SK-N-DZ (cell line): Measurements from ENCODE around the gene HOXB8.

Experiments used
- DNase-seq: peaks from one replicate; pipeline ENCODE4 v3.0.0-alpha.2; 2015; ENCODE audit warnings: low spot score

HOXB8 gene

DNA sequence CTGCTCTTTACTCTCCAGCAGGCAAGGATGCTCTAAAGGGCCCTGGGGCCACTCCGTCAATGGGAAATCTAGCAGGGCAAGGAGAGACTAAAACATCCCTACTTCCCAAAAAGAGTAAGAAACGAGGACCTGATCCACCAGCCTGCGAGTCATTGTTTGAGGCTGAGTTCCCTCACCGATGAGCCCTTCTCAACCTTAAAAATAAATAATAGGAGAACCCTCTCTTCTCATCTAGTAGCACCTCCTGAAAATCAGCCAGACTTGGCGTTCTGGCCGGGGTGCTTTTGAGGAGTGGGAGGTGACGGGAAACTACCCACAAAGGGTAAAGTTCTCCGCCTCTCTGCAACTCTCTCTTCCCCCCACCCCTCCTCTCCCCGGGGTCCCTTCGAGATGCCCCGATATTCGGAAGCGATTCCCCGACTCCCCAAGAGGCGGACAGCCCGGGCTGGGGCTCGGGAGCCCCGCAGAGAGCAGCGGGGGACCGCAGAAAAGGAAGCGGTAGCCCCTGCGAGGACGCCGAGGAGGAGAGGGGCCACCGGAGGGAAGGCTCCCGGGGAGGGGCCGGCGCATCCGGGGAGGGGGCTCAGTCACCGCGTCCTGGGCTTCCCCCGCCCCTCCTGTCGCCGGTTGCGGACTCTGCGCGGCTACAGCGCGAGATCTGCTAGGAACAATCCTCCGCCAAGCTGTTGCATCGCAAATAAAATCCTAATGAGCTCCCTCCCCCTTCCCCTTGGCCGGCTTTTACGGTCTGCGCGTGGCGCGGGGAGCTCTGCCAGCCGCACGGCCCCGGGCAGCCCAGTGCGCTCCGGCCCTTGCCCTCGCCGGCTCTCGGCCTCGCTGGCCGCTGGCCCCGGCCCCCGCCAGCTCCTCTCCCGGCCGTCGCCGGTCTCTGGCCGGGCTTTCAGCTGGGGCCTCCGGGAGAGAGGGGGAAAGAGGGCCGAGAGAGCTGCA is 9.7 kb upstream of the HOXB8 start:
- DNase-seq, result no peak

DNA sequence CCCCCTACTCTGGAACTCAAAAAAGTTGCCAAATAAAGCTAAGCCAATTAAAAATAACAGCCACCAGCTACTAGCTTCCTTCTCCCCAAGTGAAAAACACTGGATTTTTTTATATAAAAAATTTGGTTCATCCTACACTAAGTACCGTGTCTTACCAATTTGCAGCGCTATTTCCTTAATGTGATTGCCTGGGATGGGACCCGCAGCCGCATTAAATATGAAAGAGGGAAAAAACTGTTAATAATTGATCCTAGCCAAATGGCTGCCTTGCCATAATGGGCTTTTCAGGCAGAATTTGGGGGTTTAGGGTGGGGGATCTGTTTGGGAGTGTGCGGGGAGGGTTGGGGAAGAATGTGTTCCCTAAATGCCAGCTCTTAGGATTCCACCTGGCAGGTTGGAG is 9.0 kb upstream of the HOXB8 start:
- DNase-seq, result no peak

DNA sequence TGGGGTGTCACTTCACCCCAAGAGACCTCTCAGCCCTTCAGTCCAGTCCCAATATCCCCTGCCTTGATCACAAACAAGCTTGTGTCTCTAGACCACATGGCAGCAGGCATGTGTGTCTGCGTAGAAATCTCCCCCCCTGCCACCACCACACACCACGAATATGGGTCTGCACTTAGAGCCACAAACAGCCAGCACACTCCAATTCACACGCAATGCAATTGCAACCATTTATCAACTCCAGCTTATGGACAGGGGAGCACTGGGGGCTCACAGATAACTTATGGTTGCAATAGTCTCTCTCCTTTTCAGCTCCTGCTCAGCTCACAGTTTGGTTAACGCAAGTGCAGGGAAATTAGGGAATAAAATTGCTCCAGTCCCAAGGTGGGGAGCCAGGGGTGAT is 8.5 kb upstream of the HOXB8 start:
- no peak for DNase-seq

DNA sequence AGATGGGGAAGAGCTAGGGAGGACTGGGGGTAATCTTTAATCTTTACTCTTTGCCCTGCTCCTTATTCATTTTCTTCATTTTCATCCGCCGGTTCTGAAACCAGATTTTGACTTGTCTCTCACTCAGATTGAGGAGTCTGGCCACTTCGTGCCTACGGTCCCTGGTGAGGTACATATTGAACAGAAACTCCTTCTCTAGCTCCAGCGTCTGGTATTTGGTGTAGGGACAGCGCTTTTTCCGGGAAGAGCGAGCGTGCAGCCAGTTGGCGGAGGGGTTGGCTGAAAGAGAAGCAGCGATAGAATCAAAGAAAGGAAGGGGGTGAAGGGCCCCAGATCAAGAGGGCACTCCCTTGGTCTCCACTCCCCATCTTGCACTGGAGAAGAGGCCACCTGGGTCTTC is 7.8 kb upstream of the HOXB8 start:
- no peak for DNase-seq

DNA sequence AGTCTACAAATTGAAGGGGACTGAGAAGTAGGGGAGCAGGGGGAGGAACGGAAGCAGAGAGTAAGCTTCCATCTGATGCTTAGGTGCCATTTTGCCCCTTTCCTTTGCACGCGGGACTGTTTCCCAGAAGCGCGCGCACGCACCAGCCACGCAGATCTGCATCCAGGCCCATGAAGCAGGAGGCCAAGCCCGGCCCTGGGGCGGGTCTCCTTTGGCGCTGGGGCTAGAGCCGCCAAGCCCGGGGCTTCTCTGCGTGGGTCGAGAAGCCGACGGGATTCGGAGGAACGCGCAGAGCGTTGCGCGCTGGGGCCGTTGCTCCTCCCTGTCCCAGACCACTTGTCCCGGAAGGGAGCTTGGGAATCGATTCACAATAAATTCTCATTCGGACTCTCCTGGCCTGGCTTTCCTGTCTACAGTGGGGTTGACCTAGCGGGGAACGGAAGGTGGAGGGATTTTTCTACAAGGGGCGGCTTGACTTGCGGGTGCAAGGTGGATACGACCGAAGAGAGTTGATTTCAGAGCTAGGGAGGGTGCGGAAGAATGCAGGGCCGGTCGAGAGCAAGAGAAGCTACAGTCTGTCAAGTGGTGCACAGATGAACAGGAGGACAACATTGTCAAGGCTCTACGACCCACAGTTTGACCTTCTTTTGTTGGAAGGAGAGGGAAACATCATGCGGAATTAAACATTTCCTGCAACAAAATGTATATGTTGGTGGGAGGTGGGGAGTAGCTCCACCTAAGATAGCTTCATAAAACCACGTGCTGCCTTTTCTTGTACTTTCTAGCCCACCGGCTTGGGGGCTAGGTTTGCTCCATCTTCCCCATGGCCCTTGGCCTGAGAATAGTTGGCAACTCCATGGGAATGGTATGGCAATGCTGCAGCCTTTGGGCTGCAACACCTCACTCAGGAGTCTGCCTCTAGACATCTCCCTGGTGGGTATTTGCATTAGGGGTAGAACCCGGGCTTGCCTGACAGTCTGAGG is 6.6 kb upstream of the HOXB8 start:
- no peak for DNase-seq

DNA sequence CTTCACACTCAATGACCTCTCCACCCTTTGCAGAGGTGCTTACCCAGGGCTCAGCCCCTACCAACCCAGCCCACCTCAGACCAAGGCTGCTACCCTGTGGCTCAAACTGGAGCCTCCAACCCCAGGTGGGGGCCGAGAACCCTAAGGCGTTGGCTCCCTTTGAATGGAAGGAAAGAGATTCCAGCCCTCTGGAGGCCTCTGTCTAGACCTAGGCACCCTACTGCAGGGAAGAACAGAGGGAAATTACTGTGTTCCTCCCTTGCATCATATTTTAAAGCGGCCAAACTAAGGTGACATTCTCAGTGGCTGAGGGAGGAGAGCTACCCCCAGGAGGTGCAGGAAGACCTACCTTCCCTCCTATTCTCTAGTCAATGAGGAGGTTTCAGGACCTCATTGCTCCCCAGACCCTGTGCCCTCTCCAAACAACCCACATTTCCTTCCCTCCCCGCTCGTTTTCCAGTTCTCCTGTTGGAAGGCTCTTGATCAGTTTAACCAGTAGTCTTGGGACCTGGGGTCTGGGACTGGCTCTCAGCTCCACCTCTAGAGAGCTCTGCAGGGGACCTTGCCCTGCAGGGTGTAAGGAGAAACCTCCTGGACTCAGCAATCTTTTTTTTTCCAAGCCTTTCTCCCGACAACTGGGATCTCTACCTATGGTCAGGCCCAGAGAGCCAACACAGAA is 5.5 kb upstream of the HOXB8 start:
- no peak for DNase-seq

DNA sequence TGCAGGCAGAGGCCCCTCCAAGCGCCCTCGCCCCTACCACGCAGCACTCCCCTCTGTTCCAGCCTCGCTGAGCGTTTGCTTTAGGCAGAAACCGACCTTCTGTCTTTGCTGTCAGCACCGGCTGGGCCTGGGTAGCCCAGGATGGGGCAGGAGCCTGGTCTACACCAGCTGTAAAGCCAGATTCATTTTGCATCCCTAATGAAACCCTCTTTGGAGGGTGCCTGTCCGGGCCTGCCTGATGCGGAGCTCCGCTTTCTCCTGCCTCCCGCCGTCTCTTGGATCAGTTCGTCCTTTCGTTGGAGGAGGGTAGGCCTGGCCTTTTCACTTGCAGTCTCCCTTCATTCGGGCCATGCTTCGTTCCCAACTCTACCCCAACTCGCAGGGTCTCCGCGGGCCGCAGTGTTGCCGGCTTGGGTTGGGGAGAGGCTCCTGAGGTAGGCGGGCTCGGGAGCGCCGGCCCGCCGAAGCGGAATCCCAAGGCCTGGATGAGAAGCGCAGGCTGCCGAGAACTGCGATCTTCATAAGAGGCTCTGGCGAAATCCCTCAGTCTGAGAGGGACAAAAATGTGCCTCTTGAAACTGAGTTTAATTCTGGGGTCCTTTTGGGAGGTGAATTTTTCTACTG is 4.8 kb upstream of the HOXB8 start:
- no peak for DNase-seq

DNA sequence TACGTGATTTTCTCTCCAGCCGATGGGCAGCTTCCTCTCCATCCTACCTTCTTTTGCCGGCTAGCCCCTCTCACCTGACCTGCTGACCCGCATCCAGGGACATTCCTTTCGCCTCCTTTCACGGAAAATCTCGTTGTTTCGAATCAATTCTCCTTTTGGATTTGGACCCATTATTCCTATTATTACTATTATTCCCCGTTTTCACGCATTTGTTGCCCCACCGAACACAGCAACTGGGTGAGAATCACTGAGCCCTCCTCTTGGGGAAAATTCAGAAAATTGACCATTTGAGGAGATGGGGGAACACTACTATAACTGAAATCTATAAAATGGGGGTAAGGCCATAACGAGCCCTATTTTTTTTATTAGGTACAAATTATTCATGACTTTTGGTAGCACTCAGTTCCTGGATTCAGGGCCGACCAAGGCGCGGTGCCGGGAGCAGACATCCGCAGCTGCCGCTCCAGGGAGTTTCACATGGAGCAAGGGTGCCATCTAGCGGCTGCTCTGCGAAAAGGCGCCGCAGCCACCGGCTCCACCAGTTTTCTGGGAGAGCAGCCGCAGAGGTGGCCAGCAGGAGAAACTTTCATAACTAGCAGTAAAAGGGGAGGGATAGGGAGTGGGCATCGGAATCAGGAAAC is 3.3 kb upstream of the HOXB8 start:
- peak; percentile 73 for DNase-seq

DNA sequence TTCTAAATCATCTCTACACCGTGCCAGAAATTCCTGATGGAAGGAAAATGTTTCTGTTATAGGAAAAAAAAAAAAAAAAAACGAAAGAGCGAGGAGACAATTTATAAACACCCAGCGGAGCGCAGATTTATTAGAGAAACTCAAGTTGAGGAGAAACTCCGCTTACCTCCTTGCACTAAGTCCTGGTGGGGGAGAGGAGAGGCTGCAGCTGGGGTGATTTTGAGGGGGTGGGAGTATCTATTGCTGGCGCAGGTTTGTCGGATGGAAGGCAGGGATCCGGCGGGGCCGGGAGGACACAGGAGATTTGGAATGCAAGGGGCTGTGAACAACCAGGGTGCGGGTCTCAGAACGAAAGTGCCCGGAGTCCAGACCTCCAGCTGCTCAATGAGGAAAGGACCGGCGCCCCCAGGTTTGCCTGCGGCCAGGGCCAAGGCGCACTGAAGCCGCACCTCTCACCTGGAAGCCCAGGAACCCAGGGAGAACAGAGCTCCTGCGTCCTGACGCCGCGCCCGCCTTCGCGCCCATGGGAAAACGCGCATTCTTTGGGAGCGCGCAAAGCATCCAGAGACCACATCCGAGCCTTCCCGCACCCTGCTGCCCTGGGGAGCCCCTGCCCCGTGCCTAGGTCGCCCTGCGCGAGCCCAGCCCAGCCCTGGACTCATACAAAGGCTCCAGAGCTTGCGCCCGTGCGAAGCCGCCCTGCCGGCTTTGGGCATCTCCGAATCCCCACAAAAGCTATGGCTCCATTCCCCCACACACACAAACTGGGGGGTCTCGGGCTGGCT is 2.6 kb upstream of the HOXB8 start:
- DNase-seq, result no peak

DNA sequence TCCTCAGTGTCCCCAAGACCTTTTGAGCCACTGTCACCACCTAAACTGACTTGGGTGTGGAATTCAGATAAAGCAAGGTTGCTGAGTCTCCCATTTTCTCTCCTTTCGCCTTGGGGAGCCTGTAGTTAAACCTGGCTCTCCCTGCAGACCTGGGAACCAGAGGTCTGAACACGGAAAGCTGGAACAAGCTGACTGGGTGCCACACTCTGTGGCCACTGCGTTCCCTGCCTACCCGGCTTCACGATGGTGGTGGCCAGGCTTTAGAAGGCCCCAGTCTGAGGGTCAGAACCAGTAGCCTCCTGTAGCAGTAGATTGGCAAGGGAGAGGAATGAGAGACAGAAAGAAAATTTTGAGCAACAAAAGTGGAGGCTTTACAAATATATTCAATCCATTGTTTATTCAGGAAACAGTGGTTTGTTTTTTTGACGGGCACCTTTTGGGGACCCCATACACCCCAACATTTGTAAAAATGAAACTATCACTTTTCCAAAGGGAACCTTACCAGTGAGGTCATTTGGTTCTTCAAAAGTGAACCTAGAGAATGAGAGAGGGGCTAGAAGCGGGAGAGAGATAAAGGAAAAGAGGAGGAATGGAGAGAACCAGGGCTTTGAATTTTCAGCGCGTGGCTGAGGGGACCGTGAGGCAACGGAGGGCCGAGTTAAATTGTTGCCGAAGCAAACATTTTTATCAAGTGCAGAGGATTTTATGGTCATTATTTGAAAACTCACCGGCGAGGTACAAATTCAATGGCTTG is 1.8 kb upstream of the HOXB8 start:
- DNase-seq, result no peak

DNA sequence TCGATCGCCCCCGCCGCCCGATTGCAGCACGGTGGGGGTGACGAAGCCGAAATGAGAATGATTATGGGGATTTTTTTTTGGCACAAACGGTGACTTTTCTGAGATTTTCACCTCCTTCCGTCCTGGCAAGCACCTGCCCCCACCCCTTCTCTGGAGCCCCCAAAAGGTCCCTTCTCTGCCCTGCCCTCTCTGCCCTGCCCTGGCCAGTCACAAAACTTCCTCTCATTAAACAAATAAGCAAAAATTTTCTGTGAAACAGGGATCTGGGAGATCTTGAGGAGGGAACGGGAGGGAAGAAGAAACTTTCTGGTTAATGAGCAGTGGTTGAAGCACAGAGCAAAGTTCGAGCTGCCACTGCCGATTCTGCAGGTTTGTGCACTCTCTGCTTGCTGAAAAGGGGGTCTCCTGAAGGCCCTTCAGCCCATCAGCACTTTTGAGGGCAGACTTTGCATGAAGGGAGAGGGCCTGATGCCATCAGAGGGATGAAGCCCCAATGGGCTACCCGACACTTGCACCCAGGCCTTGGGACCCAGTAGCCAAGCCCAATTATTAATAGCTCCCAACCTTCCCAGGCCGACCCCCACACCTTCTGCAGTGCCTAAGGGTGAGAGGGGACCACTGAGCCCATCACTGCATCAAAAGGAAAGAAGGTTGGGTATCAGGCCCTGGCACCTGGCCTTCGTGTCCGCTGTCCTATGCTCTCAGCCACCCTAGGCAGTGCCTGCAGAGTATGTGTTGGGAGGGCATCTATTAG is 1.0 kb upstream of the HOXB8 start:
- DNase-seq, result no peak

DNA sequence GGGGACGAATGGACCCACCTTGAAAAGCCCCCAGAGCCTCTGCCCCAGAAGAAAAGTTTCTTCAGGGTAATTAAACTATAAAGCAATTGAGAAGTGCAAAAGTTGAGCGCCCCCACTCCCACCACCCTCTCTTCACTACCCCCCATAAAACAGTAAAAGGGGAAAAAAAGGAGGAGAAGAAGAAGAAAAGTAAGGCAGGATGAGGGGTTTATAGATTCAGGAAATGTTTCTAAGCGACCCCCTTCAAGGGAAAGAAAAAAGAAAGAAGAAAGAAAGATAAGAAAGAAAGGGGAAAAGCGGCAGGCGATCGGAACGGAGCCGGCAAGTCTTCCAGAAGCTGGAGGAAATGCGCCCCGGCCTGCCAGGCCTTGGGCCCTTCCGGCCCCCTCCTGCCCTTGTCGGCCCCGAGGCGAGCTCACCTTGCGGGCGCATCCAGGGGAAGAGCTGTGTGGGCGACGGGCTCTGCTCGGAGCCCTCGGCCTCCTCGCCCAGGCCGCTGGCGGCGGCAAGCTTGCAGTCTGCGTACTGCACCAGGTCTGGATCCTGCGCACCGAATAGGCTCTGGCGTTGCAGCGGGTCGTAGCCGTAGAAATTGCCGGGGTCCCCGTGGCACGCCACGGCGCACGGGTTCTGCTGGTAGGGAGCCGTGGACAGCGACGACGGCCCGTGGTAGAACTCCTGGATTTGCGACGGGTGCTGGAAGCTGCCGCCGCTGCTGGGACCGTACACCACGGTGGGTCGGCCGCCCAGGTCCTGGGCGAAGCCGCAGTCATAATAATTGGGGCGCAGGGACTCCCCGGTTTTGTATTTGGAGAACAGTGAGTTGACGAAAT is 1.0 kb downstream of the HOXB8 start:
- no peak for DNase-seq

DNA sequence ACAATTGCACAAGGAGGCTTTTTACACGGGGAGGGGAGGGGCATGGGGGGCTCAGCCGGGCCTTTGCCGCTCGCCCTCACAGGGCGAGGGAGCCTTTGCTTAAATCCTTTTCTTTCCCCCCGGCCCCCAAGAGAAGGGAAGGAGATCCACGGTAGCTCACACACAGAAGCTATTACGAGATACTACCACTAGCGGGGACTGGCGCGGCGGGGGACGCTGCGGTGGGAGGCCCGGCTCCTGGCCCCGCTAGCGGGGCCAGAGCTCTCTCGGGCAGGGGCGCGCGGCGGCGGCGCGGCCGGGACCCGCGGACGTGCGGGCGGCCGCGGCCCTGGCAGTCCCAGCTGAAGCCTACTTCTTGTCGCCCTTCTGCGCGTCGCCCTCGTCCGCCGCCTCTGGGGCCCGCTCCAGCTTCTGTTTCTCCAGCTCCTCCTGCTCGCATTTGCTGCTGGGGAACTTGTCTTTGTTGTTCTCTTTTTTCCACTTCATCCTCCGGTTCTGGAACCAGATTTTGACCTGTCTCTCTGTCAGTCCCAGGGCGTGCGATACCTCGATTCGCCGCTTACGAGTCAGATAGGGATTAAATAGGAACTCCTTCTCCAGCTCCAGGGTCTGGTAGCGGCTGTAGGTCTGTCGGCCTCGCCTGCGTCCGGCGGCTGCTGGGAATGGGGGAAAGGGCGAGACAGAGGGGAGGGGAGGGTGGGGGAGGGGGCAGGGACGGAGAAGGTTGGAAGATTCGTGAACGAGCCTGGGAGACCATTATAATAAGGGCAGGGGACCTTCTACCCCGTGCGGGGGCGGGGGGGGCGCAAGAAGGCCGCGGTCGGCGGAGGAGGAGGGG is 2.0 kb downstream of the HOXB8 start:
- DNase-seq, result peak; percentile 42

DNA sequence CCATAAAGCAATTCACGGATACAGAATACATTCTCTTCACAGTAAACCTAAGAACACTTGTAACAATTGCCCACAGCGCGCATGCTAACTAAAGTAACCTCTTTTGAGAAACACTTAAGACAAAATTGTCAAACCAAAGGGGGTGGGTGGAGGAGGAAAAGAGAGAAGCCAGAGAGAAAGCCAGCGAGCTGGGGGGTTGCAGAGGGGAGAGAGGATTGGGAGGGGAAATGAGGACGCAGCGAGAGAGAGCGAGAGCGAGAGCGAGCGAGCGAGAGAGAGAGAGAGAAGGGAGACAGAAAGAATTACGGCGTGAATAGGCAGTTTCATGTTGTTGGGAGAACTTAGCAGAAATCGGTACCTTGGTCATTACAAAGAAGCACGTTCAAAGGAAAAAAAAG is 2.6 kb downstream of the HOXB8 start:
- DNase-seq, result no peak

DNA sequence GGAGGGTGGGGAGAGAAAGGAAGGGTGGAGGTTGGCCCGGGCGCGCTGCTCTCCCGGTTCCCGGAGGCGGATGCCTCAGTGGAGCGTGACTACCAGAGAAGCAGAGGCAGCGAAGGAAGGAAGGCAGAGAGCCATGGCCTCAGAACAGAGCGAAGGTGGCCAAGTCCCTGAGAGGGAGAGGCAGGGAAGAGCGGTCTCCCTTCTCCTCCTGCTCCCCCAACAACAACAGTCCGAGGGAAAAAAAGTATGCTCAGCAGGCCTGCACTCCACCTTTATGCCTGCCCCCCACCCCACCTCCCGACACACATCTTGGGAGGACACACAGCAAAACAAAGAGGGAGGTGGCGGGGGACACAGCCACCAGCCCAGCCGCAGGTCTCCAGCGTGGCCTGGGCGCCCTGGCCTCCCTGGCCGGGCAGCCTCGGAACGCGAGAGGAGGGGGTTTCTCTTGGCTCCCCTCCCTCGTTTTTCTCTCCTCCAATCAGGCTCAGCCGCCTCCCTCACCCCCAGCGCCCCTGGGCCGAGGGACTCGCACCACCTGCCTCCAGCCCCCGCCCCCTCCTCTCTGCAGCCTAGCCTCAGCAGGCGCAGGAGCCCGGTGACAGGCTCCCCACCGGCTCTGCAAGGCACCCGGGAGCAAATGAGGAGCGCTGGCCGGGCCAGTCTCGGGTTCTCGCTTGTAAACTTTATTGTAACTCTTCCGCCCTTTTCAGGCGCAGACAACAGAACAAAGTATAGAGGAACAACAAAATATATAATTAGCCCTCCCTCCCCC is 3.2 kb downstream of the HOXB8 start:
- DNase-seq, result no peak

DNA sequence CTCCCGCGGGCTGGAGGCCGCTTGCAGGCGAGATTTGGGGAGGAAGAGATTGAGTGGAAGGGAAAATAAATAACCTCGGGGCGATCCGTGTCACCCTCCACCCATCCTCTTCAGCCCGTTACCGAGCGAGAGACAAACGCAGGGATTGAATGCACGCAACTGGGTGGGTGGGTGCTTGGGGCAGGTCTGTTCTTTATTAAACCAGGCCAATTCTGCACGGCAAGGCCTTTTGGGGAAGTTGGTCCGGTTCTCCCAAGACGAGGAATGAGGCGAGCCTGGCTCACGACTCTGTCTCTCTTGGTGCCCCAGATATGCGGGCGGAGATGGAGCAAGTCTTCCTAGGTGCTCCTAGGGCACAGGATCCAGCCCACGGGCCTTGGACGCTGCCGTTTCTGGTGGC is 3.9 kb downstream of the HOXB8 start:
- DNase-seq, result no peak
